ENCODE data around the gene TMEM147. TPM values are rescaled to one million over a fixed set of nuclear protein-coding genes. Genes with fewer than 3 reads are reported as not detected.
A peak's percentile ranks its signal among the peaks of the same experiment; 100 is the strongest.

The TMEM147 gene
- total and polyA plus RNA-seq, 2 of the 13 experiments (the other 11 are each of a cell fraction or from before 2014, with no cell fraction given), result 141 to 176 TPM

DNA sequence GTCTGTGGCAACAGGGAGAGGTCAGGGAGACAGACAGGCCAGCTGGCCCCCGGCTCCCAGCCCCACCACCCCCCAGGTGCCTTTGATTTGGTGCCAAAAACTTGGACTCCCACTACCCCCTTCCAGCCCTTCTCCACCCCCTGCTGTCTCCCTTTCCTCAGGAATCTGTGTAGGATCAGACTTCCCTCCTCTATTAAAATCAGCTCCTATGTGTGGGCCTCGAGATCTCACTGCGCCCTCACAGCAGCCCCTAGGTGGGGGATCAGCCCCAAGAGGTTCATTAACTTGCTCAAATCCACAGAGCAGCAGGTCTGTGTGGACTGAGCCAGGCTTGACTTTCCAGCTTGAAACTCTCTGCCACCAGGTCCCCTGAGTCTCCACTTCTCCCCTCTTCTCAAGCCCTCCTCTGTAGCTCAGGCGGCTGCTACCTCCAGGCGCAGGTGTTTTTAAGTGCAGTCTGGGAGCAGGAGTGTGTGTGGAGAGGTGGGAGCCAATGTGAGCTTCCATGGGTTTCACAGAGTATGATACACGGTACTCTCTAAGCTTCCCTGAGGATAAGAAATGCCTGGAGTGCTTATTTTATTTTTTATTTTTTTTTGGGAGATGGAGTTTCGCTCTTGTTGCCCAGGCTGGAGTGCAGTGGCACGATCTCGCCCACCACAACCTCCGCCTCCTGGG is 10.5 kb upstream of the TMEM147 start:
- Histone ChIP-seq H3K36me3 (replicated peaks in 1 of 2; ENCODE audit: control insufficient read depth in 1 of 2, insufficient read depth in 2 of 2, low read length in 2 of 2) (no peaks in the 10 kb centered on the region), H3K4me2 (ENCODE audit: low read depth, low read length) (no peak overlapping the region), H4K20me1 (ENCODE audit: insufficient read depth, low read length) (no peaks in the 10 kb centered on the region), H3K79me2 (ENCODE audit: insufficient read depth, low read length) (no peaks in the 10 kb centered on the region), H3K4me3 (replicated peaks in 1 of 3; ENCODE audit: insufficient read depth in 1 of 3, low read depth in 2 of 3, low read length in 3 of 3) (no peak overlapping the region), H2AFZ (ENCODE audit: low read length) (no peak overlapping the region), H3K9me3 (ENCODE audit: low read length) (no peaks in the 10 kb centered on the region), H3K27me3 (ENCODE audit: control insufficient read depth in 1 of 2, insufficient read depth in 2 of 2, low read length in 2 of 2) (peaks cover 2 to 3% of the 10 kb centered on the region in 2 experiments; a peak in 4 of 5 replicates), H3K9ac (ENCODE audit: insufficient read depth, low read depth, low read length) (no peak overlapping the region), H3K4me1 (ENCODE audit: insufficient read depth, low read length) (peaks cover 39% of the 10 kb centered on the region), H3K27ac (ENCODE audit: extremely low read length, insufficient read depth, low read length) (no peak overlapping the region)
- WGBS (ENCODE audit: low lambda C conversion rate), result 66% methylated on average over 8 of the region's 10 CpGs
- TF ChIP-seq, protein P1, sequence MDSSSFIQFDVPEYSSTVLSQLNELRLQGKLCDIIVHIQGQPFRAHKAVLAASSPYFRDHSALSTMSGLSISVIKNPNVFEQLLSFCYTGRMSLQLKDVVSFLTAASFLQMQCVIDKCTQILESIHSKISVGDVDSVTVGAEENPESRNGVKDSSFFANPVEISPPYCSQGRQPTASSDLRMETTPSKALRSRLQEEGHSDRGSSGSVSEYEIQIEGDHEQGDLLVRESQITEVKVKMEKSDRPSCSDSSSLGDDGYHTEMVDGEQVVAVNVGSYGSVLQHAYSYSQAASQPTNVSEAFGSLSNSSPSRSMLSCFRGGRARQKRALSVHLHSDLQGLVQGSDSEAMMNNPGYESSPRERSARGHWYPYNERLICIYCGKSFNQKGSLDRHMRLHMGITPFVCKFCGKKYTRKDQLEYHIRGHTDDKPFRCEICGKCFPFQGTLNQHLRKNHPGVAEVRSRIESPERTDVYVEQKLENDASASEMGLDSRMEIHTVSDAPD (CRISPR knock-in tag; IDR thresholded peaks at IDR 0.05), result no peak
- no peak for TF ChIP-seq KDM5B (CRISPR knock-in tag; IDR thresholded peaks at IDR 0.05; ENCODE audit: borderline replicate concordance)
- TF ChIP-seq DR1 (CRISPR knock-in tag; IDR thresholded peaks at IDR 0.05), result no peak
- TF ChIP-seq RFX1 (IDR thresholded peaks at IDR 0.05), result no peak
- no peak for TF ChIP-seq ZNF552 (CRISPR knock-in tag; IDR thresholded peaks at IDR 0.05; ENCODE audit: borderline replicate concordance)
- no peak for TF ChIP-seq KDM1A (CRISPR knock-in tag; IDR thresholded peaks at IDR 0.05)
- TF ChIP-seq ZNF530 (CRISPR knock-in tag; IDR thresholded peaks at IDR 0.05; ENCODE audit: low read depth), result no peak
- TF ChIP-seq ERF (CRISPR knock-in tag; IDR thresholded peaks at IDR 0.05), result no peak
- TF ChIP-seq, protein P2, sequence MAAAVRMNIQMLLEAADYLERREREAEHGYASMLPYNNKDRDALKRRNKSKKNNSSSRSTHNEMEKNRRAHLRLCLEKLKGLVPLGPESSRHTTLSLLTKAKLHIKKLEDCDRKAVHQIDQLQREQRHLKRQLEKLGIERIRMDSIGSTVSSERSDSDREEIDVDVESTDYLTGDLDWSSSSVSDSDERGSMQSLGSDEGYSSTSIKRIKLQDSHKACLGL (CRISPR knock-in tag; IDR thresholded peaks at IDR 0.05), result no peak
- no peak for TF ChIP-seq NCOA5 (CRISPR knock-in tag; IDR thresholded peaks at IDR 0.05)
- TF ChIP-seq GFI1 (CRISPR knock-in tag; IDR thresholded peaks at IDR 0.05; ENCODE audit: borderline replicate concordance), result no peak
- TF ChIP-seq SRSF1 (optimal IDR thresholded peaks at IDR 0.05; ENCODE audit: low read depth, low read length), result no peak
- no peak for TF ChIP-seq ZNF432 (CRISPR knock-in tag; IDR thresholded peaks at IDR 0.05; ENCODE audit: borderline replicate concordance)
- no peak for TF ChIP-seq DNMT3B (CRISPR knock-in tag; conservative IDR thresholded peaks at IDR 0.05)
- CTCF ChIA-PET (ENCODE audit: low intra/inter-chr PET ratio, low total read pairs), result no interaction called here
- POLR2A ChIA-PET, result no interaction called here
- peak; percentile 16; the same call in 2 of the 3 replicates for ATAC-seq
- DNase-seq (ENCODE audit: low spot score), result no peak
- intact Hi-C loops (cut with micrococcal nuclease; ENCODE audit: unreplicated experiment) (no loop called here), in situ Hi-C loops (cut with HindIII; ENCODE audit: extremely low pct_ligation_motif_present, low pct_unique_long_range_greater_than_20kb) (no loop called here)
- no peak for FAIRE-seq
- no TSS peak for BruUV-seq (replicated peaks)

All from HepG2 (cell line).